Activated gamma-delta T cell treated with anti-CD3 and anti-CD28 coated beads, Interleukin-2, amount 50 U/mL, for 16 hours (primary cell): ENCODE data around the gene HMGXB4.

Experiments used
- DNase-seq: peaks from one replicate; pipeline ENCODE4 v3.0.0-alpha.2; 2020; ENCODE audit warnings: low read depth

Gene HMGXB4

GRCh38 chr22:35310556-35311550 lies 53.6 kb downstream of the HMGXB4 start:
- no peak for DNase-seq

DNA sequence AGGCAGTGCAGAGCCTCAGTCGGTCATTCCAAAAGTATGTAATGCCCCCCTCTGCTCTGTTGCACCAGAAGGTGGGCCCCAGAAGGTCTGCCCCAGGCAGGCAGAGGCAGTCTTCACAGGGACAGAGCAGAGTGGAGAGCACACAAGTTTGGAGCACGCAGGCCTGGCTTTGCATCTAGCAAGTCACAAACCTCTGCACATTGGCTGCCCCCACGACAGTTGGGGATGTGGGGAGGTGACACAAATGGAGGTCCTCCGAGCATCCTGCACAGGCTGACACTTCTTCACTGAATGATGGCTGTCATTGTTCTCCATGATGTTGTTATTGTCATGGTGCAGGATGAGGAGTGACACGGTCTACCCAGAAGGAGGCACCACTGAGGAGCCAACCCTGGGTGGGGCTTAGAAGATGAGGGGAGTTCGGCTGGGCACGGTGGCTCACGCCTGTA lies 54.3 kb downstream of the HMGXB4 start:
- no peak for DNase-seq

GRCh38 chr22:35312198-35313059 lies 55.1 kb downstream of the HMGXB4 start:
- DNase-seq: no peak

DNA sequence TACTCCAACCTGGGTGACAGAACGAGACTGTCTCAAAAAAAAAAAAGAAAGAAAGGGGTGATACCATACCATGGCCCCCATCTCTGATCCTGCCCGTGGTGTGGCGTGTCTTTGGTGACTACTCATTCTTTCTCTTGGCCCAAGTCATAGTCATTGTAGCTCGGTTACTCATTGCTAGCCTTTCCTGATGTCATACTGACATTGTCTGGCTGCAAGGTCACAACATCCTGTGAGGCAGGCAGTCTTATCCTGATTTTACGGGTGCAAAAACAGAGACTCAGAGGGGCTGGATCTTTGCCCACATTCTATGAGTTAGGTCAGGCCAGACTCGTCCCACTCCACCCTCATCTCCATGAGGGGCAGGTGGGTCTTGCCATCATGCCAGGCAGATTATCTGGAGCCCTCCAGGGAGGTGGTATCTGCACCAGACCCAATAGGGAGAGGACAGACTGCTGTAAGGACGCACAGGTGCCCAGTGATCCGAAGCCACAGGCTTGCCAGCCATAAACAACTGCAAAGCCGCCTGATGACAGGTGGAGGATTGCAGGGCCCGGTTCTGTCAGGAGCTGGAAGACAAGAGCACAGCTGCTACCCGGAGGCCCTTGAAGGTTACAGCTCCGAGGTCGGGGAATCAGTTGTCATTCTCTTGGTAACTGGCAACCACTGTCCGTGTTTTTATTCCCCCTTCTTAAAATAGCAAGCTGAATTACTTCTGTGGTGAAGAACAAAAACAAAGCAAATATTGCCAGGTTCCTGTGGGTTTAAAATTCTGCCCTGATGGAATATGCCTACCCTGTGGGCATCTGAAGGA lies 56.2 kb downstream of the HMGXB4 start:
- no peak for DNase-seq

- no peak for DNase-seq
Observed at GRCh38 chr22:35314161-35314942, 57.1 kb downstream of the HMGXB4 start.

DNA sequence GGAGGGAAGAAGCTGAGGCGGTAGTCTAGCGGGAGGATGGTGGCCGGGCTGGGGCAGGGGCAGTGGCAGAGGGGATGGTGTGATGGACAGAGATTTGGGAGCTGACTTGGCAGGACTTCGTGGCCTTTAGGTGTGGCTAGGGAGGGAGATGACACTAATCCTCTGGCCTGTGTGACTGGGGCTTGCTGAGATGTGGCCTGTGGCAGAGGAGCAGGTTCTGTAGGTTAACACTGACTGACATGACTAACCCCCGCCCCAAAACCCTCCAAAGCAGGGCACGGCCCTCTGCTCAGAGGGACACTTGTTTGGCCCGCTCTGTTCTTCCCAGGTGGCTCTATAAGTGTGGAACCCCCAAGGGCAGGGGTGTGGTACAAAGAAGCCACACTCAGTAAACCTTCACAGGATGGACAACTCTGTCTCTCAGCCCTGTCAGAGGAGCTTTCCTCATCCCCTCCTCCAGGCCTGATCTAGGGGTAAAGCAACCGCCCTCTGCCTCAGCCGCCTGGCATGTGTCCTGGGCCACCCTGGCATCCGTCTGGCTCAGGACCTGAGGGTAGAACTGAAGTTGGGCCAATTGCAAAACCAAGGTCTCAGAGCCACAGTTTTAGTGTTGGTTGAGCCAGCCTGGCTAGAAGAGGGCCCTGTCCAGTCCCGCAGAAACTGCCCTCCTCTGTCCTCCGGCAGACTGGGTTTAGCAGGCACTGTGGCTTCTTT lies 58.0 kb downstream of the HMGXB4 start:
- no peak for DNase-seq

DNA sequence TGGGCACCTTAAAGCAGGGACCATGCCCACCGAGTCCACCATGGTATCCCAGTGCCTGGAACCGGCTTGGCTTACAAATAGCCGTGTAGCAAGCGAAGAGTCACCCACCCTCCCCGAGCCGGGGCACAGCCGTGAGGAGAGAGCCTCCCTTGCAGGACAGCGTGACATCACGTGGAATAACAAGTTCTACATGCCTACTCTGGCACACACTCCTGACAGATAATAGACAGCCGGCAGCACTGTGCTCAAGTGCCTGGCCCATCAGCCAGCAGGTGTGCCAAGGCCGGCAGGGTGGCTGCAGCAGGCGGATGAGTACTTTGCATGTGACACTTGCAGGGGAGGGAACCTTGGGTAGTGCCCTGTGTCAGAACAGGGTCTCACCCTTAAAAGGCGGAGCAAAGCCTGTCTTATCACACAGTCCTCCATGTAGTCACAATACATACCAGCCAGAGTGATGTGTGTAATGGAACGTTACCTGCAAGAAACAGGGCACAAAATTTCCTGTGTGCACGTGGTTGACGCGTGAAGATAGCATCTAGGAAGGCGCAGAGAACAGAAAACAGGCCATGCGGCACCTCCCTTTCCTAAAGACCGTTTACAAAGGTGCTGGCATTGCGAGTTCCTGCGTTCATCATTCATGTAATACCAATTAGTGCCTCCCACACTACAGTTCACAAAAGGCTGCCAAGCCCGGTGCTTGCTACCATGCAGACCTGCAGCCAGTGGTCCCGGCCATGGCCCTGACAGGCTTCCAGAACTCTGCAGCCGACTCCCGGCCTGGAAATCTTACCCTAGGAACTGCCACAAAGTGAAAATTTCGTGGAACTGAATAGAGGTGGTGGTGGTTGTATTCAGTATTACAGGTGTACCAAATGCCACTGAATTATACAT lies 58.8 kb downstream of the HMGXB4 start:
- no peak for DNase-seq

DNA sequence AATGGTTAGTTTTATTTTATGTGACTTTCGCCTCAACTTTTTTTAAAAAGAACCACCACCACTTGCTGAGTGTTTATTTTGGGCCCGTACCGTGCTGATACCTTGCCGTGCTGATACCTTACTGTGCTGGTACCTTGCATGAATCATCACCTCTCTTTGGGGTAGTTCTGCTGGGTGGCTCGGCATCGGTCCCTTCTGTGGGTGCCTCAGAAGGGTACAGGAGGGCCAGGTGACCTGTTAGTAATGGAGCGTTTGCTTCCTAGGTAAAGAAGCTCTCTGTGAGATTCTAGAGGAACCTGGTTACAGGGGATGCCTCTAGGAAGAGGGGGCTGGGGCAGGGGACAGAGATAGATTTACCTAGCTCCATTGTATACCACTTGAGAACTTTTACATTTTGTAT lies 59.5 kb downstream of the HMGXB4 start:
- DNase-seq: no peak

GRCh38 chr22:35317680-35318290 lies 60.5 kb downstream of the HMGXB4 start:
- no peak for DNase-seq

DNA sequence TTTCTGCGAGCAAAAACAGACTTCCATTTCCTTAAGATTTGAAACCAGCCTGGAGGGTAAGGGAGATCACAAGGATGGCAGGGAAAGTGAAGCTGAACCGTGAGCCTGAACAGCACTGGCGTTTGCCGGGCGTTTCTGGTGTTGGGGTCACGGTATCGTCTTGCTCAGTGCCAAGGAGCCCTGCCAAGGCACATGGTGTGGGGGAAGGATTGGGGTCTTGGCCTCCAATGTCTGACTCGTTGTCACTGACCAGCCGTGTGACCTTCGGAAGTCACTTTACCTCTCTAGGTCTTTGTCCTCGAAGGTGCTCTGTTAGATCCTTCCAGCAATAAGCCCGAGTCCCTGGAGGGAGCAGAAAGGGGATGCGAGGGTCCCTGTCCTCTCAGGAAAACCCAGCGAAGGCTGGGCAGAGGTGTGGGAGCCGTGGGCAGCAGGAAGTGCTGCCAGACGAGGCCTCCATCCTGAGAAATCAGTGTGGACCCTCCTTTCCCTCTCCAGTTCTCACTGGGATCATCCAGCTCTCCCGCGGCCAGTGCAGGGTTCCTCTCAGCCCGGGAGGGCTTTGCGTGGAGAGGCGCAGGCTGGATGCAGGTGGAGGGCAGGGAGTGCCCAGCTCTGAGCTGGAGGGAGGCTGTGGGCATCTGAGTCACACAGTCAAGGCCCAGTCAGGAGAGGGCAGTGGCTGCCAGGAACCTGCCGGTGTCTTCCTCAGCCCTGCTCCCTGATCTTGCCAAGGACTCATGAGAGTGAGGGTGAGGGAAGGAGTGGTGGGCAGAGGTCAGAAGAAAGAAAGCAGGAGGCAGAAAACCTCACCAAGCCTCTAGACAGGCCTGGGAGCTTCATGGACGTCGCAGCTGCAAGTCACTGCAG lies 61.3 kb downstream of the HMGXB4 start:
- no peak for DNase-seq

DNA sequence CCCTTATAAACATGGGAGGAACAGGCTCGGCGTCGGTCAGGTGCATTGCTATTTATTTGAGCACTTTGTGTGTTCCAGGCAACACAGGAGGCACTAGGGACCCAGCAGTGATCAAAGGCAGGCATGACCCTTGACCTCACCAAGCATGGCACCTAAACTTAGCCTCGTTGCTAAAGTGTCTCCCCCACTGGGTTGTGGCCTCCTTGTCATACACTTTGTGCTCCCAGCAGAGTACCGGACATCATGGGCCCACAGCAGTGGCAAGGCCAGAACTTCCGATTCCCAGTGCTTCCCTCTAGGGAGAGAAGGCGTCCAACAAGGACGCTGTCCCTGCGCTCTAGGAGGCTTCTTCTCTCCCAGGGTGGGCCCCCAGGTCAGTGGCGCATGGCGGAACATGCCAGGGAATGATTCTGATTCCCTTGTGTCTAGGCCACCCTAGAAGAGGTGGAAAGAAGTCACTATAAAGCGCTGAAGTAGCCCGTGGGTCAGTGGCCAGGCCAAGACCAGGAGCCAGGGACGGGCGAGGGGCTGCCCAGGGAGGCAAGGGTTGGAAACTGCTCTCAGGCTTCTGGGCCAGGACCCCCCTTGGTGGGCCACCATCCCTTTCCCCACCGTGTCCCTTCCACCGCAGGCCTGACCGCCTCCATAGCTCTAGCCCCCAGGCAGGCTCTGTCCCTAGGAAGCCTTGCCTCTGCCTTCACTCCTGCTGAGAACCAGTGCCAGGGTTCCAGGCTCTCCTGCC lies 62.1 kb downstream of the HMGXB4 start:
- DNase-seq: no peak

GRCh38 chr22:35322126-35322525 lies 64.8 kb downstream of the HMGXB4 start:
- DNase-seq: no peak

- DNase-seq: no peak
Observed at GRCh38 chr22:35322893-35323292, 65.6 kb downstream of the HMGXB4 start.

GRCh38 chr22:35323305-35323704 lies 66.0 kb downstream of the HMGXB4 start:
- DNase-seq: no peak

DNA sequence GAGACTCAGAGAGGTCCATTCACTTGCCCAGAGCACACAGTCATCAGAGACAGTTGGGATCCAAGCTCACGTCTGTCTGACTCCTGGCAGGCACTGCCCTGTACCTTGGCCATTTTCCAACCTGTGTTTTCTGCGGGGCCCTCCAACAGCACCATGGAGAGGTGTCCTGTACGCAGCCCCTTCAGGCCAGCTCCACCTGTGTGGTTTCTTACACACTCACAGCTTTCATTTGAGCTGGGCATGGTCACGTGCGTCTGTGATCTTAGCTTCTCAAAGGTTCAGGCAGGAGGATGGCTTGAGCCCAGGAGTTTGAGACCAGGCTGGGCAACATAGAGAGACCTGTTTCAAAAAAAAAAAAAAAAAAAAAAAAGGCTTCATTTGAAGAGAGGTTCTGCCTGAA lies 66.8 kb downstream of the HMGXB4 start:
- no peak for DNase-seq

DNA sequence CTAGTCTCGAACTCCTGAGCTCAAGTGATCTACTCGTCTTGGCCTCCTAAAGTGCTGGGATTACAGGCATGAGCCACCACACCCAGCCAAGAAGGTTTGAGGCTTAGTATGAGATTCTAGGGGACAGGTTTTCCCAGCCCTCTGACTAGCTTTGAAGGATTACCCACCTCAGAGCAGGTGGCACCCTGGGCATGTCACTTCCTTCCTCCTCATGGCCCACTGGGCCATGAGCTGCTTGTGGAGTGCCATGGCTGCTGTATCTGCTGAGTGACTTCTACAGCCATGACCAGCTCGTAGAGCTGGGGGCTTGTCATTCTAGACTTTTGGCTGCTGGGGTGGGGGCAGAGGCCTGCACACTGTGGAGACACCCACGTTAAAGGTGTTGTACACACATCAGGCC lies 67.5 kb downstream of the HMGXB4 start:
- no peak for DNase-seq

GRCh38 chr22:35325209-35325608 lies 67.9 kb downstream of the HMGXB4 start:
- DNase-seq: no peak
